OCI-LY3 (cell line): ENCODE data around the gene PLAAT1.

Experiments used
- H2AFZ ChIP-seq: fragments of 200-600, 300-600 bp; shearing (Covaris generic); 2 replicates; pipeline ENCODE4 v1.6.0; 2014; ENCODE audit warnings: antibody characterized with exemption, low read depth, low read length
- H3K27ac ChIP-seq: fragments of 200-600, 300-600 bp; sonication (generic); 2 replicates; pipeline ENCODE4 v1.5.1; 2014; ENCODE audit warnings: mild to moderate bottlenecking, low read length, moderate library complexity, mixed read lengths
- H3K27me3 ChIP-seq: fragments of 200-600, 300-600 bp; sonication (generic); 2 replicates; pipeline ENCODE4 v1.6.1; 2014; ENCODE audit warnings: low read depth, low read length, mixed read lengths
- H3K36me3 ChIP-seq: fragments of 200-600, 300-600 bp; sonication (generic); replicated peaks from 2 replicates; pipeline ENCODE3; 2014; ENCODE audit warnings: low read depth, low read length, mixed read lengths
- H3K4me1 ChIP-seq: fragments of 300-600, 200-600 bp; sonication (generic); 2 replicates; pipeline ENCODE4 v1.6.1; 2014; ENCODE audit warnings: low read length, mixed read lengths
- H3K4me2 ChIP-seq: fragments of 200-600, 300-600 bp; sonication (generic); 2 replicates; pipeline ENCODE4 v1.6.1; 2014; ENCODE audit warnings: low read length, mixed read lengths
- H3K4me3 ChIP-seq: fragments of 300-600, 200-600 bp; sonication (generic); 2 replicates; pipeline ENCODE4 v1.5.1; 2014; ENCODE audit warnings: antibody characterized with exemption, mild to moderate bottlenecking, low read length, moderate library complexity
- H3K79me2 ChIP-seq: fragments of 300-600, 200-600 bp; shearing (Covaris generic); 2 replicates; pipeline ENCODE4 v1.6.1; 2014; ENCODE audit warnings: mild to moderate bottlenecking, low read length, mixed read lengths
- H3K9ac ChIP-seq: fragments of 300-600, 200-600 bp; shearing (Covaris generic); 2 replicates; pipeline ENCODE4 v1.6.0; 2014; ENCODE audit warnings: mild to moderate bottlenecking, low read length, moderate library complexity
- H3K9me3 ChIP-seq: fragments of 200-600, 300-600 bp; shearing (Covaris generic); 2 replicates; pipeline ENCODE4 v1.6.1; 2014; ENCODE audit warnings: low read length, mixed read lengths; ENCODE audit not compliant: insufficient read depth
- H4K20me1 ChIP-seq: fragments of 200-600, 300-600 bp; sonication (generic); 2 replicates; pipeline ENCODE4 v1.6.1; 2016; ENCODE audit warnings: low read length, mixed read lengths; ENCODE audit not compliant: insufficient read depth
- CTCF ChIP-seq: fragments of 200-600, 300-600 bp; sonication (generic); IDR thresholded peaks from 2 replicates; pipeline ENCODE4 v1.5.1; 2014; ENCODE audit warnings: antibody characterized with exemption, low read length, low read depth
- EZH2phosphoT487 ChIP-seq: fragments of 200-600 bp; shearing (Covaris generic); IDR thresholded peaks from 2 replicates; pipeline ENCODE4 v1.6.1; 2018; ENCODE audit warnings: antibody characterized with exemption, mixed run types, low read depth

PLAAT1 gene

GRCh38 chr3:193248848-193249468, 7.9 kb downstream of the PLAAT1 start:
- no peak overlapping the region for H3K9ac ChIP-seq
- no peak overlapping the region for H3K27ac ChIP-seq
- no peaks in the 10 kb centered on the region for H3K79me2 ChIP-seq
- no peak overlapping the region for H3K4me2 ChIP-seq
- H3K4me3 ChIP-seq: no peak overlapping the region
- no peaks in the 10 kb centered on the region for H3K9me3 ChIP-seq
- no peaks in the 10 kb centered on the region for H3K36me3 ChIP-seq
- TF ChIP-seq CTCF (no peak), EZH2phosphoT487 (no peak)
- no peaks in the 10 kb centered on the region for H4K20me1 ChIP-seq
- H3K4me1 ChIP-seq: no peaks in the 10 kb centered on the region
- no peak overlapping the region for H2AFZ ChIP-seq
- H3K27me3 ChIP-seq: no peaks in the 10 kb centered on the region

- Histone ChIP-seq H4K20me1 (no peaks in the 10 kb centered on the region), H3K27me3 (no peaks in the 10 kb centered on the region), H3K4me2 (no peak overlapping the region), H3K9me3 (no peaks in the 10 kb centered on the region), H3K36me3 (no peaks in the 10 kb centered on the region), H3K4me3 (no peak overlapping the region), H3K9ac (no peak overlapping the region), H3K27ac (no peak overlapping the region), H2AFZ (no peak overlapping the region), H3K4me1 (no peaks in the 10 kb centered on the region), H3K79me2 (no peaks in the 10 kb centered on the region)
- no peak for TF ChIP-seq CTCF
- TF ChIP-seq EZH2phosphoT487: no peak
Measured at GRCh38 chr3:193250492-193250891, 9.5 kb downstream of the PLAAT1 start.

GRCh38 chr3:193253986-193254660, 13.1 kb downstream of the PLAAT1 start:
- no peaks in the 10 kb centered on the region for H4K20me1 ChIP-seq
- H3K9ac ChIP-seq: no peak overlapping the region
- no peak overlapping the region for H3K27ac ChIP-seq
- no peak overlapping the region for H3K4me3 ChIP-seq
- no peak overlapping the region for H3K4me2 ChIP-seq
- no peaks in the 10 kb centered on the region for H3K27me3 ChIP-seq
- H3K9me3 ChIP-seq: no peaks in the 10 kb centered on the region
- H3K79me2 ChIP-seq: no peaks in the 10 kb centered on the region
- no peak overlapping the region for H2AFZ ChIP-seq
- TF ChIP-seq EZH2phosphoT487 (no peak), CTCF (no peak)
- H3K4me1 ChIP-seq: no peaks in the 10 kb centered on the region
- no peaks in the 10 kb centered on the region for H3K36me3 ChIP-seq

GRCh38 chr3:193261970-193262369, 20.9 kb downstream of the PLAAT1 start:
- Histone ChIP-seq H3K79me2 (no peaks in the 10 kb centered on the region), H3K27me3 (no peaks in the 10 kb centered on the region), H3K27ac (no peak overlapping the region), H3K9ac (no peak overlapping the region), H2AFZ (no peak overlapping the region), H3K9me3 (no peaks in the 10 kb centered on the region), H3K4me1 (no peaks in the 10 kb centered on the region), H3K36me3 (no peaks in the 10 kb centered on the region), H4K20me1 (no peaks in the 10 kb centered on the region), H3K4me3 (no peak overlapping the region), H3K4me2 (no peak overlapping the region)
- no peak for TF ChIP-seq CTCF
- no peak for TF ChIP-seq EZH2phosphoT487
